HepG2 (cell line): Measurements from ENCODE around the gene RABGGTA. TPM values are rescaled to one million over a fixed set of nuclear protein-coding genes. Genes with fewer than 3 reads are reported as not detected.

Source experiments
- ATF3 ChIP-seq: sonication (generic); formaldehyde crosslinking; IDR thresholded peaks from 2 replicates; pipeline ENCODE4 v1.4.0; 2020; ENCODE audit warnings: missing genetic modification reagents
- CREM ChIP-seq, 2 experiments: sonication (generic) in 1 of 2; formaldehyde crosslinking in 1 of 2; IDR thresholded peaks; 2 replicates each; pipeline versions ENCODE4 v1.4.0 to v1.6.1; 2016 to 2020; ENCODE audit warnings: antibody characterized with exemption in 1 of 2, mild to moderate bottlenecking in 1 of 2, missing genetic modification reagents in 1 of 2
- FOXO1 ChIP-seq: sonication (generic); formaldehyde crosslinking; IDR thresholded peaks from 2 replicates; pipeline ENCODE4 v1.4.0; 2020; ENCODE audit warnings: missing genetic modification reagents
- FOXP4 ChIP-seq: sonication (generic); formaldehyde crosslinking; IDR thresholded peaks from 2 replicates; pipeline ENCODE4 v1.4.0; 2020; ENCODE audit warnings: missing genetic modification reagents
- GLMP ChIP-seq: sonication (generic); formaldehyde crosslinking; IDR thresholded peaks from 2 replicates; pipeline ENCODE4 v1.9.0; 2021; ENCODE audit warnings: missing genetic modification reagents, mild to moderate bottlenecking, borderline replicate concordance
- GZF1 ChIP-seq: sonication (generic); formaldehyde crosslinking; IDR thresholded peaks from 2 replicates; pipeline ENCODE4 v1.5.1; 2020; ENCODE audit warnings: mild to moderate bottlenecking, missing genetic modification reagents
- HNF1B ChIP-seq: sonication (generic); formaldehyde crosslinking; IDR thresholded peaks from 2 replicates; pipeline ENCODE4 v1.5.1; 2020; ENCODE audit warnings: mild to moderate bottlenecking, moderate library complexity, missing genetic modification reagents
- NFE2L1 ChIP-seq: sonication (generic); formaldehyde crosslinking; IDR thresholded peaks from 2 replicates; pipeline ENCODE4 v1.4.0; 2020; ENCODE audit warnings: missing genetic modification reagents, mild to moderate bottlenecking, borderline replicate concordance
- NFRKB ChIP-seq: fragments of 450-650 bp; IDR thresholded peaks from 2 replicates; pipeline ENCODE4 v1.6.1; 2017
- SMAD9 ChIP-seq: sonication (generic); formaldehyde crosslinking; IDR thresholded peaks from 2 replicates; pipeline ENCODE4 v1.5.1; 2020; ENCODE audit warnings: mild to moderate bottlenecking, missing genetic modification reagents
- SP2 ChIP-seq: sonication (generic); formaldehyde crosslinking; IDR thresholded peaks from 2 replicates; pipeline ENCODE4 v1.5.1; 2020; ENCODE audit warnings: mild to moderate bottlenecking, missing genetic modification reagents
- TCF7 ChIP-seq: sonication (generic); IDR thresholded peaks from 2 replicates; pipeline ENCODE4 v1.6.1; 2016; ENCODE audit warnings: antibody characterized with exemption, low read depth
- TFE3 ChIP-seq: IDR thresholded peaks from 2 replicates; pipeline ENCODE4 v1.6.1; 2016
- ZNF329 ChIP-seq: sonication (generic); formaldehyde crosslinking; IDR thresholded peaks from 2 replicates; pipeline ENCODE4 v1.9.0; 2021; ENCODE audit warnings: low read depth, mild to moderate bottlenecking, missing genetic modification reagents
- ZNF441 ChIP-seq: sonication (generic); formaldehyde crosslinking; IDR thresholded peaks from 2 replicates; pipeline ENCODE4 v1.7.0; 2021; ENCODE audit warnings: missing genetic modification reagents, borderline replicate concordance
- ZNF710 ChIP-seq: sonication (generic); formaldehyde crosslinking; IDR thresholded peaks from 2 replicates; pipeline ENCODE4 v1.5.0; 2020; ENCODE audit warnings: mild to moderate bottlenecking, missing genetic modification reagents, borderline replicate concordance
- ZNF770 ChIP-seq: sonication (generic); formaldehyde crosslinking; IDR thresholded peaks from 2 replicates; pipeline ENCODE4 v1.5.0; 2020; ENCODE audit warnings: mild to moderate bottlenecking, missing genetic modification reagents
- polyA plus RNA-seq, 8 experiments: library from polyadenylated mRNA; depleted of rRNA in 3 of 8; stranded (reverse) in 7 of 8; unstranded in 1 of 8; fragments of >200 nt; fragmentation: Illumina TruSeq in 4 of 8; extraction: Trizol in 4 of 8; gene quantifications; 2 replicates each; pipeline versions ENCODE4 v1.2.1 to v1.2.3, GENCODE V29; 2011 to 2016; ENCODE audit warnings: low read depth in 4 of 8, missing spikeins in 1 of 8, mixed read lengths in 1 of 8; ENCODE audit not compliant: insufficient read depth in 1 of 8
- total RNA-seq, 5 experiments: library from RNA; depleted of rRNA; stranded (reverse); fragments of >200 nt; fragmentation: Illumina TruSeq; extraction: Trizol; gene quantifications; 2 replicates each; pipeline ENCODE4 v1.2.3, GENCODE V29; 2016; ENCODE audit warnings: low read depth in 1 of 5

The RABGGTA gene
- total and polyA plus RNA-seq, 2 of the 13 experiments (the other 11 are each of a cell fraction or from before 2014, with no cell fraction given) = 57.9 to 90.8 TPM

GRCh38 chr14:24271134-24271833 is at the start of gene RABGGTA (continued):
- peak; percentile 94 for TF ChIP-seq HNF1B (CRISPR knock-in tag)
- TF ChIP-seq GLMP (CRISPR knock-in tag) = no peak
- peak; percentile 76 for TF ChIP-seq SP2
- TF ChIP-seq FOXP4 (CRISPR knock-in tag) = peak; percentile 93
- TF ChIP-seq TFE3 (CRISPR knock-in tag) = peak; percentile 92
- TF ChIP-seq FOXO1 (CRISPR knock-in tag) = peak; percentile 96
- TF ChIP-seq ZNF441 (CRISPR knock-in tag) = peak; percentile 97
- peak; percentile 23; the same call in 1 of the 2 replicates for TF ChIP-seq CREM (IDR thresholded peaks at IDR 0.05)
- no peak; the same call in 1 of the 2 replicates for TF ChIP-seq CREM (CRISPR knock-in tag; IDR thresholded peaks at IDR 0.05)
- TF ChIP-seq SMAD9 (CRISPR knock-in tag) = peak; percentile 98
- TF ChIP-seq NFE2L1 (CRISPR knock-in tag) = no peak
- TF ChIP-seq ZNF710 (CRISPR knock-in tag) = peak; percentile 97
- TF ChIP-seq GZF1 (CRISPR knock-in tag) = peak; percentile 94
- TF ChIP-seq NFRKB = no peak
- peak; percentile 84 for TF ChIP-seq ZNF770 (CRISPR knock-in tag)
- TF ChIP-seq TCF7 = peak; percentile 20; the same call in 1 of the 2 replicates
- peak; percentile 94 for TF ChIP-seq ZNF329 (CRISPR knock-in tag)
- TF ChIP-seq ATF3 = peak; percentile 86
